Activated naive CD4-positive, alpha-beta T cell treated with anti-CD3 and anti-CD28 coated beads, Interleukin-2, amount 50 U/mL, for 16 hours (primary cell): ENCODE data around the gene NT5DC1.
"Not testable (repeated sequence)": the region's sequence is repeated elsewhere in the genome, so short reads cannot be mapped to it uniquely, and the experiment has no call there.

Experiments
- DNase-seq: peaks from one replicate; pipeline ENCODE4 v3.0.0-alpha.2; 2020

Gene NT5DC1

DNA sequence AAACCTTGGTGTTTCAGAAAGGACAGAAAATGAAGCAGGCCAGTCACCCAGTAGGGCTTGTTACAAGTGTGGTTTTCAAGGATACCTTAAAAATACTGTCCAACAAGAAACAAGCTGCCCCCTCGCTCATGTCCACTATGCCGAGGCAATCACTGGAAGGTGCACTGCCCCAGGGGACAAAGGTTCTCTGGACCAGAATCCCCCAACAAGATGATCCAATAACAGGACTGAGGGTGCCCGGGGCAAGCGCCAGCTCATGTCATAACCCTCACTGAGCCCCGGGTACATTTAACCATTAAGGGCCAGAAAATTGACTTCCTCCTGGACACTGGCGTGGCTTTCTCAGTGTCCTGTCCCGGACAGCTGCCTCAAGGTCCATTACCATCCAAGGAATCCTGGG lies 6.6 kb upstream of the NT5DC1 start:
- no peak for DNase-seq

- not testable (repeated sequence) for DNase-seq
These were observed 4.4 kb upstream of the NT5DC1 start for GRCh38 chr6:116096048-116096759.

- DNase-seq: no peak
These were observed 3.5 kb upstream of the NT5DC1 start for GRCh38 chr6:116096979-116097816.

- no peak for DNase-seq
These were observed 1.6 kb upstream of the NT5DC1 start for GRCh38 chr6:116099036-116099435.

DNA sequence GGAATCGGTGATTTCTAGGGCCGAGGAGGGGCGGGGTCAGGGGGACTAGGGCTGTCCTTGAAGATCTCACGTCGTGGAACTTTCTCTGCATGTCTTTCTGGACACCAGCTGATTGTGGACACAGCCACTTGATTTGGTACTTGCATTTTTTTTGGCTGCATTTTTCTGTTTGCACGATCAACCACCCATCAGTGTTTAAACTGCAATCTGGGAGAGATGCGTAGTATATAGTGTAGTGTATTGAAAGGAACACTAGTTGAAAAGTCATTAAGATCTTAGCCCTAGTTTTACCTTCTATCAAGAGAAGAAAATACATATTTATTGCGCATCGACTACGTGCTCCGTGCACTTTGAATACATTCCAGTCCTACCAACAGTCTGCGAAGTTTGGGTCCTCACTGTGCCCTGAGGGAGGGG lies 657 bp downstream of the NT5DC1 start:
- no peak for DNase-seq

GRCh38 chr6:116101790-116102189 lies 1.1 kb downstream of the NT5DC1 start:
- DNase-seq: no peak

GRCh38 chr6:116102873-116103272 lies 2.2 kb downstream of the NT5DC1 start:
- no peak for DNase-seq

DNA sequence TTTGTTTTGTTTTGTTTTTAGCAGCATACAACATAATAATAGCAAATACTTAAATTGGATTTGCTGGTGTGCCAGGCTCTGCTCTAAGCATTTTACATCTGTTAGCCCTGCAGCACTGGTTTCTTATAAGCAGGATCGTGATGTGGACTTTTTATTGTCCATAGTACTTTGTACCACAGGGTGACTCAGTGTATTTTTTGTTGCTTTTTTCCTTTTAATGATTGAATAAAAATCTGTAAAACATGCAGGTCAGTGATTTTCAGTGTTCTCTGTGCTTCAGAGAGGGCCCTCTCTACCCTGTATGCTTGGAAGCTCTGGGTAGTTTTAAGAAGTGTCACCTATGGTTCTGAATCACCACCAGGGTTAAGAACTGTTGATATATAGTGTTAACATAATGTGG lies 4.0 kb downstream of the NT5DC1 start:
- no peak for DNase-seq

GRCh38 chr6:116105247-116105646 lies 4.6 kb downstream of the NT5DC1 start:
- DNase-seq: no peak

- no peak for DNase-seq
These were observed 5.5 kb downstream of the NT5DC1 start for GRCh38 chr6:116106146-116106545.

- no peak for DNase-seq
These were observed 8.2 kb downstream of the NT5DC1 start for GRCh38 chr6:116108836-116109235.

DNA sequence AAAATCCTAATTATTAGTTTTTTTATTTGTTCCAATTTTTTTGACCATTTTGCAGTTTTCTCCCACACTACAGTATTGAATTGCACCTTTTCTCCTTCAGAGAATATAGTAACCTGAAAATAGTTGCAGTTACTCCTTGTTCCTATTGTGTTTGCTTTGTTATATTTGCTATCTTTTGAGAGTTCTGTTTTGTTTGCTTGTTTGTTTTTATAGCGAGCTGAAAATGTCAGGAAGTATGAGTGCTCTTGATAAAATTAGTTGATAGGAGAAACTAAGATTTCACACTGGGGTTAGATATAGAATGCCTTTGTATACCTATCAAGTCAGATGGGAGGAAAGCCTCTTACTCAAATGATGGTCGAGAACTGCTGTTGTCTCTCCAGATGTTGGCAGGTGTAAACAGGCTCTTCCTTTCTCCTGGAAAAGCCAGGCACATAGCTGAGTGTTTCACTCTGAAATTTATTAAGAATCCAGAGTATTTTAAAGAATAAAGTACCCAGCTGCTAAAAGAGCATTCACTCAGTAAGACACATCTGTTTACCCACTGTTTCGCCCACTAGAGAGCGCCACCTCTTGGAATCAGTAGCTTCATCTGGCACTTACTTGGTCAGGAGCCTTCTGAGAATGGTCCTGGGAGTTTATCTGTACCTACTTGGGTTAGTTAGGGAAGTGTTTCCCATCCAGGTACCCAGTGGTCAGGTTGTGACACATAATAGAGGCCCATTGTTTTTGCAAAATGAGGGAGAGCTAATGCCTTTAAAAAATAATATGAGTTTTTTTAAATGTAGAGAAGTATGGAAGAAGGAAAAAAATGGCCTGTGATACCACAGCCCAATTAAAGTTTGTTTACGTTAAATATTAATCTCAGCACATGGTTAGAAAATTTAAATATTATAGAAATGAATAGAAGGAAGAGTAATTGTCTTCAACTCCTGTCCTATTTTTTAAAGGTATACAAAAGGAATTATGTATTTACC lies 11.2 kb downstream of the NT5DC1 start:
- no peak for DNase-seq

DNA sequence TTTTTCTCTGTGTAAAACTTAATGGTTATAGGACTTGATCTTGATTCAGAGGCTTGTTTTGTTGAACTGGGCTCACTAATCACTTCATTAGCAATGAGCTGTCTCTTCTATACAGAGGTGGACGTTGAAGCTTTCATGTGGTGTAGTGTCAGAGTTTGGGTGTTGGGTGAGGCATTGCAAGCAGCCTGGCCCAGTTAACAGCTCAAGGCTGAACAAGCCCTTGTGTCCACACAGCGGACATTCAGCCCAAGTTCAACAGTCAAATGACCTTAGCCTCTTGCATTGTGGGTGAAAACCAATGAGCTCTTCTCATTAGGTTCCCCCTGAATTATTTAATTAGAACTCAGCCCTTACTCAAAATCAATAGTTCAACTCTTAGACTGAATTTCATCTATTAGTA lies 12.7 kb downstream of the NT5DC1 start:
- no peak for DNase-seq

- no peak for DNase-seq
These were observed 15.1 kb downstream of the NT5DC1 start for GRCh38 chr6:116115781-116116180.

- no peak for DNase-seq
These were observed 18.0 kb downstream of the NT5DC1 start for GRCh38 chr6:116118608-116119007.

GRCh38 chr6:116120430-116120829 lies 19.8 kb downstream of the NT5DC1 start:
- DNase-seq: no peak

- no peak for DNase-seq
These were observed 25.4 kb downstream of the NT5DC1 start, which contains the start of gene COL10A1 for GRCh38 chr6:116126032-116126431. TSS of gene COL10A1 (minus strand) at chr6:116126132. CDS start at chr6:116125492, 640 bp downstream.

GRCh38 chr6:116127771-116128493 lies 27.3 kb downstream of the NT5DC1 start:
- DNase-seq: no peak

- DNase-seq: no peak
These were observed 32.8 kb downstream of the NT5DC1 start for GRCh38 chr6:116133453-116133852.

- no peak for DNase-seq
These were observed 35.7 kb downstream of the NT5DC1 start for GRCh38 chr6:116136373-116136772.

DNA sequence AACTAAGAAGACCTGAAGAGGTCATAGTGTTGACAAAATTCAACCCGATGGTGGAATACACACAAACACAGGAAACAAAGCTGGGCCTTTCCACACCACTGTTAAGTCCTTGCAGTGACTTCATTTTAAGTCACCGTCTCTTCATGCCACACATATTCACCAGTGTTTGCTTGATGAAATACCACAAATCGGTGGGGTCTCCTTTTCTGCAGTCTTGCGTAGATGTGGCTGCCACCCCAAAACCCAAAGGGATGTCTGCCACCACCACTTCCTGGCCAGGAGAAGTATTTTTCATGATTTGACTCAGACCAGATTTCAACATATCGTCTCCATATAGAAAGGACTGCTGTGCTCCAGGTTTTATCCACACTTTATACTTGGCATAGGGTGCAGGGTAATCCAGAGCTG lies 36.3 kb downstream of the NT5DC1 start:
- no peak for DNase-seq

DNA sequence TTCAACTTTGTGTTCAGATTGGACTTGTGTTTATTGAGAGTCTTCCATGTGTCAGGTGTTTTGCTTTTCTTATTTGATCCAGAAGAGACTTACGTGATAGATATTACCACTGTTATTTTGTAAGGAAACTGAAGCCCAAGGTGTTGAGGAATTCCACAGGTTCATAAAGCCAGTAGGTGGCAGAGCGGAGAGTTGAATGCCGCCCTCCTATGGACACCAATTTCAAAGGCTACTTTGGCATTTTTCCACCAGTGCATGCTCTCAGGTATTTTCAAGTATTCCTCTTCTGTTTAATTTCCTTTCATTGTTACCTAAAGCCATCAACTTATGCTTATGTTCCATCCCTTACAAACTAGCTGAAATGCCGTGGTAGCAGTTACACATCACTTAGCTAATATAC lies 39.3 kb downstream of the NT5DC1 start:
- DNase-seq: no peak
